ENCODE results near the gene SAT1.

- no peak for TF ChIP-seq CTCF (IDR thresholded peaks at IDR 0.05)
- TF ChIP-seq POLR2A (IDR thresholded peaks at IDR 0.05): no peak
These were observed 33.2 kb downstream of the SAT1 start for GRCh38 chrX:23816179-23816578.
